ENCODE data around the gene ZBTB47.

GRCh38 chr3:42632146-42632545, 21.4 kb upstream of the ZBTB47 start:
- TF ChIP-seq CTCF (IDR thresholded peaks at IDR 0.05; ENCODE audit: poor library complexity, severe bottlenecking) (no peak), REST (IDR thresholded peaks at IDR 0.05; ENCODE audit: borderline replicate concordance) (no peak), EZH2 (IDR thresholded peaks at IDR 0.05; ENCODE audit: borderline replicate concordance, insufficient read depth, low read length, poor library complexity, severe bottlenecking) (no peak)
